Measurements from ENCODE around the gene ZC3H8.

ZC3H8 gene

GRCh38 chr2:112194482-112194881, 60.4 kb downstream of the ZC3H8 start:
- no peak for DNase-seq

- DNase-seq = no peak
Measured at GRCh38 chr2:112194028-112194427, 60.8 kb downstream of the ZC3H8 start.

GRCh38 chr2:112189001-112189556, 65.8 kb downstream of the ZC3H8 start:
- DNase-seq = no peak

- peak; percentile 92 for DNase-seq
Measured at GRCh38 chr2:112187805-112188596, 66.8 kb downstream of the ZC3H8 start.

GRCh38 chr2:112187046-112187715, 67.7 kb downstream of the ZC3H8 start:
- DNase-seq = no peak

GRCh38 chr2:112185131-112185530, 69.7 kb downstream of the ZC3H8 start:
- DNase-seq = no peak

- DNase-seq = no peak
Measured at GRCh38 chr2:112184121-112184520, 70.7 kb downstream of the ZC3H8 start.

GRCh38 chr2:112183327-112184025, 71.4 kb downstream of the ZC3H8 start:
- no peak for DNase-seq

GRCh38 chr2:112182581-112183034, 72.2 kb downstream of the ZC3H8 start:
- peak; percentile 56 for DNase-seq

GRCh38 chr2:112181571-112182290, 73.1 kb downstream of the ZC3H8 start:
- peak; percentile 76 for DNase-seq

- DNase-seq = no peak
Measured at GRCh38 chr2:112175958-112176573, 78.8 kb downstream of the ZC3H8 start.

GRCh38 chr2:112175333-112175732, 79.5 kb downstream of the ZC3H8 start:
- no peak for DNase-seq

- no peak for DNase-seq
Measured at GRCh38 chr2:112174383-112174782, 80.5 kb downstream of the ZC3H8 start.

- peak; percentile 4 for DNase-seq
Measured at GRCh38 chr2:112173646-112174319, 81.1 kb downstream of the ZC3H8 start.

GRCh38 chr2:112170495-112170894, 84.3 kb downstream of the ZC3H8 start:
- DNase-seq = no peak

GRCh38 chr2:112168422-112169124, 86.3 kb downstream of the ZC3H8 start:
- no peak for DNase-seq

GRCh38 chr2:112166806-112167499, 87.9 kb downstream of the ZC3H8 start:
- DNase-seq = peak; percentile 7

- no peak for DNase-seq
Measured at GRCh38 chr2:112165296-112165695, 89.5 kb downstream of the ZC3H8 start.

- DNase-seq = no peak
Measured at GRCh38 chr2:112164876-112165275, 90.0 kb downstream of the ZC3H8 start.

- no peak for DNase-seq
Measured at GRCh38 chr2:112163541-112163981, 91.3 kb downstream of the ZC3H8 start.
